Ovary (tissue), 9 donors: ENCODE data around the gene JHY. TPM values are rescaled to one million over a fixed set of nuclear protein-coding genes. Genes with fewer than 3 reads are reported as not detected.

Source experiments
- DNase-seq, 5 donors: peaks; one replicate each; pipeline ENCODE4 v3.0.0-alpha.2; 2019 to 2020
- H3K27ac ChIP-seq, 2 donors: fragments of 200-600 bp; one replicate each; pipeline versions ENCODE4 v1.5.1 to v1.8.0; 2019 to 2022
- H3K27me3 ChIP-seq: fragments of 200-600 bp; one replicate; pipeline ENCODE4 v1.8.0; 2022
- H3K36me3 ChIP-seq: fragments of 200-600 bp; sonication (generic); one replicate; pipeline ENCODE4 v1.5.1; 2019
- H3K4me1 ChIP-seq: one replicate; pipeline ENCODE4 v1.8.1; 2013; ENCODE audit warnings: mild to moderate bottlenecking, moderate library complexity; ENCODE audit not compliant: insufficient read depth
- H3K4me3 ChIP-seq: fragments of 200-600 bp; sonication (generic); one replicate; pipeline ENCODE4 v1.5.1; 2017
- H3K9me3 ChIP-seq, 2 donors: fragments of 200-600 bp in 1 of 2; sonication (generic) in 1 of 2; one replicate each; pipeline versions ENCODE4 v1.5.1 to v1.8.1; 2013 to 2019; ENCODE audit warnings: mild to moderate bottlenecking in 1 of 2, moderate library complexity in 1 of 2
- CTCF ChIP-seq, 3 donors: fragments of 450-650 bp in 2 of 3; fragments of 200-600 bp in 1 of 3; IDR thresholded peaks; one replicate each; pipeline versions ENCODE4 v1.5.1 to v1.8.0; 2016 to 2022; ENCODE audit warnings: antibody characterized with exemption in 3 of 3, mild to moderate bottlenecking in 1 of 3
- EP300 ChIP-seq: sonication (generic); formaldehyde crosslinking; IDR thresholded peaks from one replicate; pipeline ENCODE4 v1.6.1; 2017; ENCODE audit warnings: antibody characterized with exemption
- POLR2A ChIP-seq: fragments of 450-650 bp; IDR thresholded peaks from one replicate; pipeline ENCODE4 v1.6.1; 2017; ENCODE audit warnings: antibody characterized with exemption, mild to moderate bottlenecking, moderate library complexity
- WGBS, 3 donors: extraction: QIAGEN DNeasy Blood & Tissue Kit in 1 of 3; methylation state at CpG; one replicate each; pipeline versions ENCODE4 v1.1.5 to v1.1.7; 2013 to 2017; 5-methylcytosine and 5-hydroxymethylcytosine counted together
- intact Hi-C, 4 donors: fragments of 100-400 bp; cut with DNase I; formaldehyde crosslinking; loops; one replicate each; pipeline versions ENCODE4 v1.11.0 to v1.15.1; 2022 to 2023
- polyA plus RNA-seq, 2 donors: library from polyadenylated mRNA; stranded (reverse); fragments of 200-250 nt in 1 of 2; fragments of 350-450 nt in 1 of 2; fragmentation: Illumina TruSeq in 1 of 2; extraction: RNeasy Lipid Tissue Mini Kit (QIAGEN cat#74804) in 1 of 2; gene quantifications; one replicate each; pipeline ENCODE4 v1.2.3, GENCODE V29; 2013 to 2014
- total RNA-seq, 7 donors: library from RNA; depleted of rRNA in 2 of 7; stranded (reverse); fragments of >200 nt in 2 of 7; fragmentation: NEBNext Ultra II Directional in 3 of 7; extraction: Animal tissue kit (Norgen Biotek cat#: 25700) in 3 of 7; gene quantifications; one replicate each; pipeline versions ENCODE4 v1.1.0 to v1.2.4, GENCODE V29; 2016 to 2023
- donor health status: DM: no; HTN: no; CAD: no; lungs with moderate emphysema.
- donor health status: DM: no; HTN: no; CAD: no.
- donor health status: Bipolar disorder and iron deficiency.
- donor health status: DM: yes; HTN: yes; CAD: no.
- donor health status: DM: no; HTN: no; CAD: no.
- donor health status: DM: yes; HTN: yes; CAD: no.

Gene JHY
- total and polyA plus RNA-seq, 9 donors = 2.2 to 7.9 (median 3.7) TPM

GRCh38 chr11:122910775-122911174, 28.2 kb downstream of the JHY start:
- Histone ChIP-seq H3K27ac (no peak overlapping the region), H3K4me3 (no peak overlapping the region), H3K9me3 (no peaks in the 10 kb centered on the region), H3K36me3 (no peaks in the 10 kb centered on the region), H3K4me1 (no peaks in the 10 kb centered on the region), H3K27me3 (no peaks in the 10 kb centered on the region)
- intact Hi-C loops = no loop called here
- DNase-seq = no peak
- TF ChIP-seq CTCF (IDR thresholded peaks at IDR 0.05) (peak in 1 of 3 donors; percentile 23), POLR2A (no peak)
- WGBS, 3 donors = 19 to 32% (median 27%) methylated on average over 4 of the region's 4 CpGs

GRCh38 chr11:122917311-122917710, 34.8 kb downstream of the JHY start:
- intact Hi-C loops = no loop called here
- Histone ChIP-seq H3K9me3 (no peaks in the 10 kb centered on the region), H3K4me1 (no peaks in the 10 kb centered on the region), H3K27ac (no peak overlapping the region), H3K27me3 (no peaks in the 10 kb centered on the region), H3K4me3 (no peak overlapping the region), H3K36me3 (no peaks in the 10 kb centered on the region)
- WGBS, 3 donors = 90 to 96% (median 91%) methylated on average over 1 of the region's 1 CpG
- peak in 1 of 5 donors; percentile 12 for DNase-seq
- no peak for TF ChIP-seq POLR2A
- no peak for TF ChIP-seq CTCF (IDR thresholded peaks at IDR 0.05)
- TF ChIP-seq EP300 = no peak

GRCh38 chr11:122918734-122919133, 36.2 kb downstream of the JHY start:
- no peaks in the 10 kb centered on the region for H3K27me3 ChIP-seq
- H3K27ac ChIP-seq = no peak overlapping the region
- no peaks in the 10 kb centered on the region for H3K9me3 ChIP-seq
- no peaks in the 10 kb centered on the region for H3K36me3 ChIP-seq
- TF ChIP-seq CTCF (IDR thresholded peaks at IDR 0.05) (no peak), POLR2A (no peak)
- no peak for DNase-seq
- H3K4me3 ChIP-seq = no peak overlapping the region
- H3K4me1 ChIP-seq = no peaks in the 10 kb centered on the region
- intact Hi-C loops = no loop called here
- 90 to 96% (median 95%) methylated on average over 7 of the region's 7 CpGs for WGBS, 3 donors

- DNase-seq = no peak
- no peaks in the 10 kb centered on the region for H3K36me3 ChIP-seq
- intact Hi-C loops = no loop called here
- H3K4me1 ChIP-seq = no peaks in the 10 kb centered on the region
- 88 to 91% (median 90%) methylated on average over 5 of the region's 5 CpGs for WGBS, 3 donors
- no peaks in the 10 kb centered on the region for H3K27me3 ChIP-seq
- no peaks in the 10 kb centered on the region for H3K9me3 ChIP-seq
- TF ChIP-seq CTCF (IDR thresholded peaks at IDR 0.05) = no peak
- TF ChIP-seq POLR2A = no peak
- TF ChIP-seq EP300 = no peak
- no peak overlapping the region for H3K4me3 ChIP-seq
- H3K27ac ChIP-seq = no peak overlapping the region
These were observed 38.0 kb downstream of the JHY start for GRCh38 chr11:122920579-122920978.

- Histone ChIP-seq H3K9me3 (no peaks in the 10 kb centered on the region), H3K4me1 (no peaks in the 10 kb centered on the region), H3K4me3 (no peak overlapping the region), H3K27ac (no peak overlapping the region), H3K27me3 (no peaks in the 10 kb centered on the region), H3K36me3 (no peaks in the 10 kb centered on the region)
- intact Hi-C loops = no loop called here
- TF ChIP-seq CTCF (IDR thresholded peaks at IDR 0.05) = no peak
- no peak for TF ChIP-seq POLR2A
- TF ChIP-seq EP300 = no peak
- WGBS, 3 donors = 77 to 79% (median 77%) methylated on average over 4 of the region's 4 CpGs
- no peak for DNase-seq
These were observed 40.3 kb downstream of the JHY start for GRCh38 chr11:122922893-122923292.
